HEK293 (cell line): ENCODE measurements around the gene MPO.

Source experiments
- CTCF ChIA-PET: fragments of 350-600 bp; formaldehyde crosslinking; extraction: SDS; loops from one replicate; lab custom pipeline; 2021; ENCODE audit warnings: antibody characterized with exemption; lab: Yijun Ruan, JAX
- POLR2A ChIA-PET: fragments of 300-600 bp; formaldehyde crosslinking; extraction: SDS; loops from one replicate; lab custom pipeline; 2020; ENCODE audit warnings: antibody characterized with exemption, inconsistent platforms; lab: Yijun Ruan, JAX
- H3K27ac ChIP-seq: fragments of 200-500 bp; sonication (Bioruptor generic); 2 replicates; pipeline ENCODE4 v1.5.1; 2014; ENCODE audit warnings: low read depth, low read length, control low read depth, inconsistent platforms; ENCODE audit errors: extremely low read depth
- H3K36me3 ChIP-seq, 2 experiments: fragments of 200-500 bp in 1 of 2; sonication (Bioruptor generic) in 1 of 2; 1 replicate in 1 of 2; 2 replicates in 1 of 2; pipeline ENCODE4 v1.5.1; 2014 to 2017; ENCODE audit warnings: inconsistent platforms in 2 of 2, low read length in 2 of 2; ENCODE audit not compliant: control insufficient read depth in 2 of 2, insufficient read depth in 1 of 2
- H3K4me1 ChIP-seq: fragments of 200-500 bp; sonication (Bioruptor generic); 2 replicates; pipeline ENCODE4 v1.5.1; 2014; ENCODE audit warnings: mild to moderate bottlenecking, low read length, inconsistent platforms; ENCODE audit not compliant: control insufficient read depth, insufficient read depth
- H3K4me3 ChIP-seq: 2 replicates; pipeline ENCODE4 v1.5.1; 2011; ENCODE audit warnings: low read depth, mild to moderate bottlenecking, control low read depth, low read length, moderate library complexity
- H3K9me3 ChIP-seq: fragments of 200-500 bp; sonication (Bioruptor generic); 2 replicates; pipeline ENCODE4 v1.5.1; 2014; ENCODE audit warnings: low read depth, low read length, inconsistent platforms; ENCODE audit not compliant: control insufficient read depth, insufficient read depth
- EGR2 ChIP-seq: fragments of 450-650 bp; formaldehyde crosslinking; IDR thresholded peaks from 2 replicates; pipeline ENCODE4 v1.5.1; 2016; ENCODE audit warnings: low read depth, missing biosample characterization, missing genetic modification characterization
- GFI1B ChIP-seq: fragments of 450-650 bp; formaldehyde crosslinking; IDR thresholded peaks from 2 replicates; pipeline ENCODE4 v1.5.1; 2016; ENCODE audit warnings: missing biosample characterization, missing genetic modification characterization
- HOXC10 ChIP-seq: sonication (generic); formaldehyde crosslinking; IDR thresholded peaks from 2 replicates; pipeline ENCODE4 v1.8.1; 2023; ENCODE audit warnings: mild to moderate bottlenecking, missing genetic modification reagents
- KLF16 ChIP-seq: fragments of 450-650 bp; formaldehyde crosslinking; IDR thresholded peaks from 2 replicates; pipeline ENCODE4 v1.5.1; 2017; ENCODE audit warnings: missing biosample characterization, missing genetic modification characterization
- KLF17 ChIP-seq: fragments of 450-650 bp; formaldehyde crosslinking; IDR thresholded peaks from 2 replicates; pipeline ENCODE4 v1.5.1; 2016; ENCODE audit warnings: missing biosample characterization, missing genetic modification characterization
- MEIS1 ChIP-seq: sonication (generic); formaldehyde crosslinking; IDR thresholded peaks from 2 replicates; pipeline ENCODE4 v1.8.1; 2022; ENCODE audit warnings: missing genetic modification reagents, mild to moderate bottlenecking, borderline replicate concordance
- PRDM1 ChIP-seq: fragments of 450-650 bp; formaldehyde crosslinking; IDR thresholded peaks from 2 replicates; pipeline ENCODE4; 2016; ENCODE audit warnings: missing biosample characterization, missing genetic modification characterization
- TCF7L2 ChIP-seq: IDR thresholded peaks from 2 replicates; pipeline ENCODE4 v1.6.1; 2011; ENCODE audit warnings: low read depth, mild to moderate bottlenecking, inconsistent platforms, low read length, moderate library complexity, borderline replicate concordance
- YY1 ChIP-seq: fragments of 450-650 bp; formaldehyde crosslinking; IDR thresholded peaks from 2 replicates; pipeline ENCODE4 v1.5.1; 2018; ENCODE audit warnings: missing biosample characterization, missing genetic modification characterization
- ZBTB21 ChIP-seq: fragments of 450-650 bp; formaldehyde crosslinking; IDR thresholded peaks from 2 replicates; pipeline ENCODE4 v1.5.1; 2017; ENCODE audit warnings: missing biosample characterization, missing genetic modification characterization
- ZFHX2 ChIP-seq: fragments of 450-650 bp; formaldehyde crosslinking; conservative IDR thresholded peaks from 2 replicates; pipeline ENCODE4 v1.5.1; 2016; ENCODE audit warnings: missing biosample characterization, missing genetic modification characterization
- ZNF132 ChIP-seq: fragments of 450-650 bp; formaldehyde crosslinking; IDR thresholded peaks from 2 replicates; pipeline ENCODE4 v1.5.1; 2017; ENCODE audit warnings: missing biosample characterization, missing genetic modification characterization, borderline replicate concordance
- ZNF175 ChIP-seq: fragments of 450-650 bp; formaldehyde crosslinking; IDR thresholded peaks from 2 replicates; pipeline ENCODE4 v1.5.1; 2016; ENCODE audit warnings: missing biosample characterization, missing genetic modification characterization
- ZNF324 ChIP-seq: fragments of 450-650 bp; formaldehyde crosslinking; IDR thresholded peaks from 2 replicates; pipeline ENCODE4 v1.5.1; 2016; ENCODE audit warnings: missing biosample characterization, missing genetic modification characterization
- ZNF366 ChIP-seq: fragments of 450-650 bp; formaldehyde crosslinking; conservative IDR thresholded peaks from 2 replicates; pipeline ENCODE4 v1.5.1; 2016; ENCODE audit warnings: missing biosample characterization, missing genetic modification characterization
- ZNF404 ChIP-seq: fragments of 450-650 bp; formaldehyde crosslinking; IDR thresholded peaks from 2 replicates; pipeline ENCODE4 v1.5.1; 2017; ENCODE audit warnings: missing biosample characterization, missing genetic modification characterization
- ZNF530 ChIP-seq: fragments of 450-650 bp; formaldehyde crosslinking; IDR thresholded peaks from 2 replicates; pipeline ENCODE4 v1.5.1; 2016; ENCODE audit warnings: low read depth, missing biosample characterization, missing genetic modification characterization
- ZNF549 ChIP-seq: fragments of 450-650 bp; IDR thresholded peaks from 2 replicates; pipeline ENCODE4 v1.5.1; 2018; ENCODE audit warnings: missing biosample characterization, missing genetic modification characterization, mild to moderate bottlenecking, inconsistent platforms, moderate library complexity
- ZNF596 ChIP-seq: fragments of 450-650 bp; IDR thresholded peaks from 2 replicates; pipeline ENCODE4 v1.5.0; 2018; ENCODE audit warnings: missing biosample characterization, mild to moderate bottlenecking, missing genetic modification characterization, moderate library complexity
- ZNF654 ChIP-seq: fragments of 450-650 bp; formaldehyde crosslinking; IDR thresholded peaks from 2 replicates; pipeline ENCODE4 v1.5.1; 2016; ENCODE audit warnings: low read depth, missing biosample characterization, missing genetic modification characterization
- ZNF658 ChIP-seq: fragments of 450-650 bp; formaldehyde crosslinking; IDR thresholded peaks from 2 replicates; pipeline ENCODE4; 2016; ENCODE audit warnings: missing biosample characterization, missing genetic modification characterization
- ZNF704 ChIP-seq: fragments of 450-650 bp; formaldehyde crosslinking; IDR thresholded peaks from 2 replicates; pipeline ENCODE4 v1.5.1; 2016; ENCODE audit warnings: missing biosample characterization, missing genetic modification characterization
- ZNF776 ChIP-seq: fragments of 450-650 bp; formaldehyde crosslinking; IDR thresholded peaks from 2 replicates; pipeline ENCODE4 v1.5.0; 2017; ENCODE audit warnings: missing biosample characterization, missing genetic modification characterization, borderline replicate concordance
- ZNF837 ChIP-seq: fragments of 450-650 bp; formaldehyde crosslinking; IDR thresholded peaks from 2 replicates; pipeline ENCODE4 v1.5.1; 2016; ENCODE audit warnings: missing biosample characterization, missing genetic modification characterization
- ZNF843 ChIP-seq: fragments of 450-650 bp; formaldehyde crosslinking; IDR thresholded peaks from 2 replicates; pipeline ENCODE4 v1.5.1; 2016; ENCODE audit warnings: missing biosample characterization, missing genetic modification characterization
- ZSCAN16 ChIP-seq: fragments of 450-650 bp; formaldehyde crosslinking; IDR thresholded peaks from 2 replicates; pipeline ENCODE4 v1.5.1; 2016; ENCODE audit warnings: missing biosample characterization, missing genetic modification characterization
- ZSCAN4 ChIP-seq: fragments of 450-650 bp; formaldehyde crosslinking; IDR thresholded peaks from 2 replicates; pipeline ENCODE4 v1.5.1; 2017; ENCODE audit warnings: missing biosample characterization, missing genetic modification characterization
- TF ChIP-seq, protein P1 (sequence below): fragments of 450-650 bp; formaldehyde crosslinking; IDR thresholded peaks from 2 replicates; pipeline ENCODE4 v1.5.1; 2016; ENCODE audit warnings: missing biosample characterization, missing genetic modification characterization, borderline replicate concordance
- TF ChIP-seq, protein P2 (sequence below): fragments of 450-650 bp; formaldehyde crosslinking; IDR thresholded peaks from 2 replicates; pipeline ENCODE4 v1.5.0; 2017; ENCODE audit warnings: missing biosample characterization, missing genetic modification characterization, borderline replicate concordance

MPO gene

GRCh38 chr17:58228679-58229078 lies 52.1 kb downstream of the MPO start:
- ChIA-PET CTCF (interaction anchor here (1.1 to 2.3 kb wide), 4 partner anchors 13 to 35 kb away, joined by 3 to 6 read pairs (median 4); no protein-coding TSS in a partner anchor), POLR2A (no interaction called here)
- no peaks in the 10 kb centered on the region for H3K9me3 ChIP-seq
- no peak overlapping the region for H3K27ac ChIP-seq
- no peak overlapping the region for H3K4me3 ChIP-seq
- no peaks in the 10 kb centered on the region for H3K36me3 ChIP-seq
- H3K4me1 ChIP-seq: no peaks in the 10 kb centered on the region
- no peak for TF ChIP-seq ZNF843 (tag by site-specific recombination)
- no peak for TF ChIP-seq ZNF704
- no peak for TF ChIP-seq ZNF658 (tag by site-specific recombination)
- TF ChIP-seq ZBTB21 (tag by site-specific recombination): no peak
- TF ChIP-seq EGR2 (tag by site-specific recombination): no peak
- no peak for TF ChIP-seq ZNF132 (tag by site-specific recombination)
- TF ChIP-seq, protein P1, sequence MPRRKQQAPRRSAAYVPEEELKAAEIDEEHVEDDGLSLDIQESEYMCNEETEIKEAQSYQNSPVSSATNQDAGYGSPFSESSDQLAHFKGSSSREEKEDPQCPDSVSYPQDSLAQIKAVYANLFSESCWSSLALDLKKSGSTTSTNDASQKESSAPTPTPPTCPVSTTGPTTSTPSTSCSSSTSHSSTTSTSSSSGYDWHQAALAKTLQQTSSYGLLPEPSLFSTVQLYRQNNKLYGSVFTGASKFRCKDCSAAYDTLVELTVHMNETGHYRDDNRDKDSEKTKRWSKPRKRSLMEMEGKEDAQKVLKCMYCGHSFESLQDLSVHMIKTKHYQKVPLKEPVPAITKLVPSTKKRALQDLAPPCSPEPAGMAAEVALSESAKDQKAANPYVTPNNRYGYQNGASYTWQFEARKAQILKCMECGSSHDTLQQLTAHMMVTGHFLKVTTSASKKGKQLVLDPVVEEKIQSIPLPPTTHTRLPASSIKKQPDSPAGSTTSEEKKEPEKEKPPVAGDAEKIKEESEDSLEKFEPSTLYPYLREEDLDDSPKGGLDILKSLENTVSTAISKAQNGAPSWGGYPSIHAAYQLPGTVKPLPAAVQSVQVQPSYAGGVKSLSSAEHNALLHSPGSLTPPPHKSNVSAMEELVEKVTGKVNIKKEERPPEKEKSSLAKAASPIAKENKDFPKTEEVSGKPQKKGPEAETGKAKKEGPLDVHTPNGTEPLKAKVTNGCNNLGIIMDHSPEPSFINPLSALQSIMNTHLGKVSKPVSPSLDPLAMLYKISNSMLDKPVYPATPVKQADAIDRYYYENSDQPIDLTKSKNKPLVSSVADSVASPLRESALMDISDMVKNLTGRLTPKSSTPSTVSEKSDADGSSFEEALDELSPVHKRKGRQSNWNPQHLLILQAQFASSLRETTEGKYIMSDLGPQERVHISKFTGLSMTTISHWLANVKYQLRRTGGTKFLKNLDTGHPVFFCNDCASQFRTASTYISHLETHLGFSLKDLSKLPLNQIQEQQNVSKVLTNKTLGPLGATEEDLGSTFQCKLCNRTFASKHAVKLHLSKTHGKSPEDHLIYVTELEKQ (tag by site-specific recombination): no peak
- TF ChIP-seq TCF7L2: no peak
- no peak for TF ChIP-seq YY1 (tag by site-specific recombination)
- TF ChIP-seq ZNF596 (tag by site-specific recombination): no peak
- TF ChIP-seq ZNF654 (tag by site-specific recombination): no peak
- no peak for TF ChIP-seq KLF16 (tag by site-specific recombination)
- no peak for TF ChIP-seq ZNF776 (tag by site-specific recombination)
- TF ChIP-seq GFI1B (tag by site-specific recombination): no peak
- TF ChIP-seq ZNF175 (tag by site-specific recombination): no peak
- no peak for TF ChIP-seq ZSCAN4
- TF ChIP-seq ZNF837 (tag by site-specific recombination): no peak
- TF ChIP-seq ZNF404 (tag by site-specific recombination): no peak

DNA sequence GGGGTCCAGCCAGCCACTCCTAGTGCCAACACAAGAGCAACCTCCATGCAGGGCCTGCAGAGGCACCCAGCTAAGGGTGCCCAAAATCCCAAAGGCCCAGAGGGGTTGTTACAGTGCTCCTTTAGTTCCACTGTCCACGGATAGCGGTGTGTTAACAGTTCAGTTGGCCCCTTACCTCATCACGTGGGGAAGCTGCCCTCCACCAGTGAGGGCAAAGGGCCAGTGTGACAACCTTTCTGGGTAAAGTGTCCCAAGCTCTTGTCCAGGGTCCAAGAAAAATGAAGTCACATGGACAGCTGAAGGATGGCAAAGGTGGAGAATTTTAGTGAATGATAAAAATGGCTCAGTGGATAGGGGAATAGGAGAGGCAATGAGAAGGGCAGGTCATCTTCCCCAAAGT lies 53.0 kb downstream of the MPO start:
- ChIA-PET CTCF (interaction anchor here (0.6 to 2.3 kb wide), 3 partner anchors 15 to 64 kb away, joined by 3 to 6 read pairs (median 3); no protein-coding TSS in a partner anchor), POLR2A (no interaction called here)
- Histone ChIP-seq H3K9me3 (no peaks in the 10 kb centered on the region), H3K36me3 (no peaks in the 10 kb centered on the region), H3K4me3 (no peak overlapping the region), H3K4me1 (no peaks in the 10 kb centered on the region), H3K27ac (no peak overlapping the region)
- TF ChIP-seq KLF17 (no peak), ZFHX2 (tag by site-specific recombination) (no peak), ZNF366 (tag by site-specific recombination) (no peak), ZNF324 (tag by site-specific recombination) (no peak), ZNF530 (tag by site-specific recombination) (no peak), ZNF549 (no peak), MEIS1 (CRISPR knock-in tag) (no peak), ZSCAN16 (tag by site-specific recombination) (no peak), HOXC10 (no peak), PRDM1 (no peak)
- TF ChIP-seq, protein P2, sequence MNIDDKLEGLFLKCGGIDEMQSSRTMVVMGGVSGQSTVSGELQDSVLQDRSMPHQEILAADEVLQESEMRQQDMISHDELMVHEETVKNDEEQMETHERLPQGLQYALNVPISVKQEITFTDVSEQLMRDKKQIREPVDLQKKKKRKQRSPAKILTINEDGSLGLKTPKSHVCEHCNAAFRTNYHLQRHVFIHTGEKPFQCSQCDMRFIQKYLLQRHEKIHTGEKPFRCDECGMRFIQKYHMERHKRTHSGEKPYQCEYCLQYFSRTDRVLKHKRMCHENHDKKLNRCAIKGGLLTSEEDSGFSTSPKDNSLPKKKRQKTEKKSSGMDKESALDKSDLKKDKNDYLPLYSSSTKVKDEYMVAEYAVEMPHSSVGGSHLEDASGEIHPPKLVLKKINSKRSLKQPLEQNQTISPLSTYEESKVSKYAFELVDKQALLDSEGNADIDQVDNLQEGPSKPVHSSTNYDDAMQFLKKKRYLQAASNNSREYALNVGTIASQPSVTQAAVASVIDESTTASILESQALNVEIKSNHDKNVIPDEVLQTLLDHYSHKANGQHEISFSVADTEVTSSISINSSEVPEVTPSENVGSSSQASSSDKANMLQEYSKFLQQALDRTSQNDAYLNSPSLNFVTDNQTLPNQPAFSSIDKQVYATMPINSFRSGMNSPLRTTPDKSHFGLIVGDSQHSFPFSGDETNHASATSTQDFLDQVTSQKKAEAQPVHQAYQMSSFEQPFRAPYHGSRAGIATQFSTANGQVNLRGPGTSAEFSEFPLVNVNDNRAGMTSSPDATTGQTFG (tag by site-specific recombination): no peak
